22Rv1 (cell line): ENCODE results near the gene CCDC187.

Source experiments
- H3K27ac ChIP-seq: fragments of 450-650 bp; 2 replicates; pipeline ENCODE4 v1.5.1; 2017
- CTCF ChIP-seq: fragments of 450-650 bp; IDR thresholded peaks from 2 replicates; pipeline ENCODE4 v1.5.1; 2017; ENCODE audit warnings: mild to moderate bottlenecking
- ZFX ChIP-seq: fragments of 450-650 bp; IDR thresholded peaks from 2 replicates; pipeline ENCODE4 v1.6.1; 2017; ENCODE audit warnings: antibody characterized with exemption, borderline replicate concordance

Gene CCDC187

GRCh38 chr9:136278894-136279293, 25.0 kb downstream of the CCDC187 start:
- H3K27ac ChIP-seq: no peak overlapping the region
- TF ChIP-seq CTCF (no peak), ZFX (no peak)

- no peak for TF ChIP-seq CTCF
- TF ChIP-seq ZFX: no peak
- H3K27ac ChIP-seq: no peak overlapping the region
Observed at GRCh38 chr9:136278221-136278620, 25.7 kb downstream of the CCDC187 start.

- no peak for TF ChIP-seq ZFX
- no peak for TF ChIP-seq CTCF
- no peak overlapping the region for H3K27ac ChIP-seq
Observed at GRCh38 chr9:136277746-136278145, 26.1 kb downstream of the CCDC187 start.

GRCh38 chr9:136276716-136277115, 27.2 kb downstream of the CCDC187 start:
- no peak overlapping the region for H3K27ac ChIP-seq
- TF ChIP-seq ZFX (no peak), CTCF (no peak)

GRCh38 chr9:136275655-136276429, 28.1 kb downstream of the CCDC187 start:
- H3K27ac ChIP-seq: no peak overlapping the region
- TF ChIP-seq ZFX (no peak), CTCF (no peak)

GRCh38 chr9:136274786-136275654, 28.9 kb downstream of the CCDC187 start:
- TF ChIP-seq ZFX (no peak), CTCF (no peak)
- no peak overlapping the region for H3K27ac ChIP-seq
